H9 (cell line): ENCODE results near the gene MAPK14. TPM values are rescaled to one million over a fixed set of nuclear protein-coding genes. Genes with fewer than 3 reads are reported as not detected.

Experiments used
- DNase-seq: peaks from one replicate; pipeline ENCODE4 v3.0.0-alpha.2; 2017
- H2AFZ ChIP-seq: one replicate; pipeline ENCODE4 v1.6.1; 2013; ENCODE audit warnings: mild to moderate bottlenecking, low read length, control low read depth, moderate library complexity
- H2AK5ac ChIP-seq: 2 replicates; pipeline ENCODE4 v1.6.1; 2013; ENCODE audit warnings: low read length, control low read depth, mixed read lengths; ENCODE audit not compliant: insufficient read length
- H2BK120ac ChIP-seq: one replicate; pipeline ENCODE4 v1.6.1; 2013; ENCODE audit warnings: low read depth, mild to moderate bottlenecking, low read length, control low read depth, inconsistent platforms; ENCODE audit not compliant: poor library complexity, severe bottlenecking
- H2BK12ac ChIP-seq: 2 replicates; pipeline ENCODE4 v1.6.1; 2013; ENCODE audit warnings: low read length, control low read depth, mixed read lengths, low read depth; ENCODE audit not compliant: insufficient read length
- H2BK15ac ChIP-seq: 2 replicates; pipeline ENCODE4 v1.6.1; 2013; ENCODE audit warnings: low read depth, low read length, control low read depth
- H2BK20ac ChIP-seq: one replicate; pipeline ENCODE4 v1.6.1; 2013; ENCODE audit warnings: low read depth, mild to moderate bottlenecking, low read length, control low read depth, inconsistent platforms; ENCODE audit not compliant: poor library complexity, severe bottlenecking
- H2BK5ac ChIP-seq: 2 replicates; pipeline ENCODE4 v1.6.1; 2013; ENCODE audit warnings: low read length, control low read depth, mixed read lengths; ENCODE audit not compliant: insufficient read length
- H3K14ac ChIP-seq: 2 replicates; pipeline ENCODE4 v1.6.1; 2013; ENCODE audit warnings: low read length, control low read depth; ENCODE audit not compliant: insufficient read depth
- H3K18ac ChIP-seq: 2 replicates; pipeline ENCODE4 v1.6.1; 2013; ENCODE audit warnings: low read depth, mild to moderate bottlenecking, mixed read lengths, low read length, control low read depth; ENCODE audit not compliant: insufficient read length
- H3K23ac ChIP-seq: 2 replicates; pipeline ENCODE4 v1.6.1; 2013; ENCODE audit warnings: low read length, control low read depth, mixed read lengths, low read depth; ENCODE audit not compliant: insufficient read length
- H3K23me2 ChIP-seq: 2 replicates; pipeline ENCODE4 v1.6.1; 2013; ENCODE audit warnings: low read depth, mild to moderate bottlenecking, mixed read lengths, low read length, control low read depth; ENCODE audit not compliant: insufficient read length, poor library complexity, severe bottlenecking
- H3K27ac ChIP-seq: 2 replicates; pipeline ENCODE4 v1.5.1; 2013; ENCODE audit warnings: low read length, control low read depth, mixed read lengths, low read depth; ENCODE audit not compliant: insufficient read length
- H3K27me3 ChIP-seq: 2 replicates; pipeline ENCODE4 v1.6.1; 2013; ENCODE audit warnings: low read length, control low read depth, inconsistent platforms; ENCODE audit not compliant: insufficient read depth
- H3K4ac ChIP-seq: 2 replicates; pipeline ENCODE4 v1.6.1; 2013; ENCODE audit warnings: low read depth, mild to moderate bottlenecking, control low read depth, inconsistent platforms, low read length, moderate library complexity
- H3K4me1 ChIP-seq: 2 replicates; pipeline ENCODE4 v1.6.1; 2013; ENCODE audit warnings: low read length, control low read depth, inconsistent platforms; ENCODE audit not compliant: insufficient read depth
- H3K4me2 ChIP-seq: 2 replicates; pipeline ENCODE4 v1.6.1; 2013; ENCODE audit warnings: low read length, control low read depth, mixed read lengths; ENCODE audit not compliant: insufficient read length, insufficient read depth
- H3K56ac ChIP-seq: 2 replicates; pipeline ENCODE4 v1.6.1; 2013; ENCODE audit warnings: low read depth, mild to moderate bottlenecking, mixed read lengths, low read length, control low read depth; ENCODE audit not compliant: insufficient read length
- H3K79me1 ChIP-seq: 2 replicates; pipeline ENCODE4 v1.6.1; 2013; ENCODE audit warnings: low read depth, mild to moderate bottlenecking, moderate library complexity, low read length, control low read depth, inconsistent platforms; ENCODE audit not compliant: insufficient read depth, poor library complexity, severe bottlenecking
- H3K79me2 ChIP-seq: 2 replicates; pipeline ENCODE4 v1.6.1; 2013; ENCODE audit warnings: low read length, control low read depth, inconsistent platforms; ENCODE audit not compliant: insufficient read depth
- H3K9ac ChIP-seq: 2 replicates; pipeline ENCODE4 v1.6.1; 2013; ENCODE audit warnings: low read length, control low read depth, mixed read lengths; ENCODE audit not compliant: insufficient read length; ENCODE audit errors: extremely low read depth
- H3K9me3 ChIP-seq: one replicate; pipeline ENCODE4 v1.6.1; 2013; ENCODE audit warnings: low read depth, low read length, inconsistent platforms; ENCODE audit not compliant: control insufficient read depth
- H3T11ph ChIP-seq: one replicate; pipeline ENCODE4 v1.6.1; 2013; ENCODE audit warnings: mild to moderate bottlenecking, low read length, control low read depth, inconsistent platforms
- H4K20me1 ChIP-seq: one replicate; pipeline ENCODE4 v1.6.1; 2013; ENCODE audit not compliant: control insufficient read depth, insufficient read length, insufficient read depth
- H4K5ac ChIP-seq: 2 replicates; pipeline ENCODE4 v1.6.1; 2013; ENCODE audit warnings: low read depth, mild to moderate bottlenecking, mixed read lengths, low read length, control low read depth; ENCODE audit not compliant: insufficient read length
- H4K8ac ChIP-seq: replicated peaks from 2 replicates; pipeline ENCODE4 v1.6.1; 2013; ENCODE audit warnings: low read length, control low read depth, mixed read lengths, low read depth; ENCODE audit not compliant: insufficient read length
- H4K91ac ChIP-seq: 2 replicates; pipeline ENCODE4 v1.6.1; 2013; ENCODE audit warnings: low read depth, mild to moderate bottlenecking, moderate library complexity, mixed read lengths, low read length, control low read depth; ENCODE audit not compliant: insufficient read length
- H3K27ac Mint-ChIP-seq, 3 experiments: 2 replicates in 2 of 3; 3 replicates in 1 of 3; pipeline ENCODE4 v1.8.0; 2020 to 2021; ENCODE audit warnings: mixed read lengths in 3 of 3, mild to moderate bottlenecking in 1 of 3, moderate library complexity in 1 of 3
- H3K27me3 Mint-ChIP-seq: 2 replicates; pipeline ENCODE4 v1.8.0; 2021; ENCODE audit warnings: low read depth, mild to moderate bottlenecking, moderate library complexity, mixed read lengths
- H3K36me3 Mint-ChIP-seq, 3 experiments: 2 replicates in 2 of 3; 3 replicates in 1 of 3; pipeline ENCODE4 v1.8.0; 2020 to 2021; ENCODE audit warnings: low read depth in 3 of 3, mixed read lengths in 3 of 3; ENCODE audit not compliant: insufficient read depth in 1 of 3
- H3K4me1 Mint-ChIP-seq, 2 experiments: 2 replicates each; pipeline ENCODE4 v1.8.0; 2020; ENCODE audit warnings: mixed read lengths in 2 of 2
- H3K4me3 Mint-ChIP-seq, 2 experiments: 2 replicates in 1 of 2; 3 replicates in 1 of 2; pipeline ENCODE4 v1.8.0; 2020 to 2021; ENCODE audit warnings: mild to moderate bottlenecking in 2 of 2, mixed read lengths in 2 of 2, moderate library complexity in 1 of 2
- H3K9me3 Mint-ChIP-seq, 2 experiments: 2 replicates in 1 of 2; 3 replicates in 1 of 2; pipeline ENCODE4 v1.8.0; 2020; ENCODE audit warnings: mild to moderate bottlenecking in 2 of 2, mixed read lengths in 2 of 2, moderate library complexity in 1 of 2
- WGBS: extraction: QIAGEN DNeasy Blood & Tissue Kit; methylation state at CpG from one replicate; pipeline ENCODE4 v1.1.7; 2013; ENCODE audit warnings: missing lambda C conversion rate, low lambda C conversion rate, mixed read lengths; ENCODE audit not compliant: insufficient read length; ENCODE audit errors: extremely low coverage; 5-methylcytosine and 5-hydroxymethylcytosine counted together
- total RNA-seq: library from RNA; stranded (reverse); gene quantifications from 2 replicates; pipeline ENCODE4 v1.2.1, GENCODE V29; 2021
- TF ChIP-seq, protein P1 (sequence below): fragments of 200-600 bp; sonication (generic); conservative IDR thresholded peaks from 3 replicates; pipeline ENCODE4 v1.8.0; 2021; ENCODE audit warnings: antibody characterized with exemption, mild to moderate bottlenecking

Gene MAPK14
- total RNA-seq, 1 experiment from 2014 or later = 40.5 TPM

GRCh38 chr6:36118550-36119107, 91.0 kb downstream of the MAPK14 start:
- no peak overlapping the region for H3K18ac ChIP-seq
- H3K14ac ChIP-seq = no peak overlapping the region
- WGBS = no CpG with 5 or more reads among the region's 4 CpGs
- H4K8ac ChIP-seq = no peak overlapping the region
- no peak overlapping the region for H4K5ac ChIP-seq
- no peak overlapping the region for H3K23ac ChIP-seq
- no peak overlapping the region for H3K56ac ChIP-seq
- no peak overlapping the region for H3K27ac ChIP-seq
- H3K4ac ChIP-seq = no peak overlapping the region
- H4K20me1 ChIP-seq = no peaks in the 10 kb centered on the region
- H2BK5ac ChIP-seq = no peak overlapping the region
- no peak overlapping the region for H3K4me3 Mint-ChIP-seq
- H3K36me3 Mint-ChIP-seq = peaks cover 0 to 3% (median 0%) of the 10 kb centered on the region in 3 experiments; a peak in 3 of 7 replicates
- no peak overlapping the region for H2BK120ac ChIP-seq
- H2AFZ ChIP-seq = no peak overlapping the region
- no peak overlapping the region for H2BK12ac ChIP-seq
- no peak overlapping the region for H3K27ac Mint-ChIP-seq
- no peak overlapping the region for H4K91ac ChIP-seq
- H3K4me1 Mint-ChIP-seq = peaks cover 26% of the 10 kb centered on the region in 2 experiments
- H3K79me1 ChIP-seq = no peaks in the 10 kb centered on the region
- H2BK15ac ChIP-seq = no peak overlapping the region
- no peak overlapping the region for H2BK20ac ChIP-seq
- no peaks in the 10 kb centered on the region for H3K9me3 ChIP-seq
- H3K23me2 ChIP-seq = no peaks in the 10 kb centered on the region
- H3K9ac ChIP-seq = no peak overlapping the region
- H3K27me3 ChIP-seq = no peaks in the 10 kb centered on the region
- H3K4me2 ChIP-seq = no peak overlapping the region
- H3K27me3 Mint-ChIP-seq = peaks cover 2% of the 10 kb centered on the region; the same call in 1 of the 2 replicates
- H3K9me3 Mint-ChIP-seq = no peaks in the 10 kb centered on the region
- H3T11ph ChIP-seq = no peak overlapping the region
- H3K4me1 ChIP-seq = peaks cover 4% of the 10 kb centered on the region
- no peaks in the 10 kb centered on the region for H3K79me2 ChIP-seq
- TF ChIP-seq, protein P1, sequence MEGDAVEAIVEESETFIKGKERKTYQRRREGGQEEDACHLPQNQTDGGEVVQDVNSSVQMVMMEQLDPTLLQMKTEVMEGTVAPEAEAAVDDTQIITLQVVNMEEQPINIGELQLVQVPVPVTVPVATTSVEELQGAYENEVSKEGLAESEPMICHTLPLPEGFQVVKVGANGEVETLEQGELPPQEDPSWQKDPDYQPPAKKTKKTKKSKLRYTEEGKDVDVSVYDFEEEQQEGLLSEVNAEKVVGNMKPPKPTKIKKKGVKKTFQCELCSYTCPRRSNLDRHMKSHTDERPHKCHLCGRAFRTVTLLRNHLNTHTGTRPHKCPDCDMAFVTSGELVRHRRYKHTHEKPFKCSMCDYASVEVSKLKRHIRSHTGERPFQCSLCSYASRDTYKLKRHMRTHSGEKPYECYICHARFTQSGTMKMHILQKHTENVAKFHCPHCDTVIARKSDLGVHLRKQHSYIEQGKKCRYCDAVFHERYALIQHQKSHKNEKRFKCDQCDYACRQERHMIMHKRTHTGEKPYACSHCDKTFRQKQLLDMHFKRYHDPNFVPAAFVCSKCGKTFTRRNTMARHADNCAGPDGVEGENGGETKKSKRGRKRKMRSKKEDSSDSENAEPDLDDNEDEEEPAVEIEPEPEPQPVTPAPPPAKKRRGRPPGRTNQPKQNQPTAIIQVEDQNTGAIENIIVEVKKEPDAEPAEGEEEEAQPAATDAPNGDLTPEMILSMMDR = no peak
- no peak overlapping the region for H2AK5ac ChIP-seq
- no peak for DNase-seq
